MM.1S (cell line): ENCODE results near the gene ATP2B2.

Experiments
- CTCF ChIP-seq: fragments of 300-600 bp; sonication (generic); IDR thresholded peaks from 2 replicates; pipeline ENCODE4 v1.5.1; 2016; ENCODE audit warnings: antibody characterized with exemption, low read length, mixed read lengths
- EZH2 ChIP-seq: fragments of 300-600 bp; sonication (generic); optimal IDR thresholded peaks from 2 replicates; pipeline ENCODE3; 2017; ENCODE audit warnings: low read depth, mild to moderate bottlenecking, antibody characterized with exemption, low read length, mixed read lengths
- EZH2phosphoT487 ChIP-seq: fragments of 300-600 bp; sonication (generic); IDR thresholded peaks from 2 replicates; pipeline ENCODE4 v1.6.1; 2018; ENCODE audit warnings: antibody characterized with exemption, low read length

GRCh38 chr3:10549617-10550230, 44.3 kb upstream of the ATP2B2 start:
- TF ChIP-seq CTCF (no peak), EZH2 (no peak), EZH2phosphoT487 (no peak)
